Ovary (tissue), 3 donors: ENCODE results near the gene PRR18.

Experiments used
- CTCF ChIP-seq, 3 donors: fragments of 450-650 bp in 2 of 3; fragments of 200-600 bp in 1 of 3; IDR thresholded peaks; one replicate each; pipeline versions ENCODE4 v1.5.1 to v1.8.0; 2016 to 2022; ENCODE audit warnings: antibody characterized with exemption in 3 of 3, mild to moderate bottlenecking in 1 of 3
- EP300 ChIP-seq: sonication (generic); formaldehyde crosslinking; IDR thresholded peaks from one replicate; pipeline ENCODE4 v1.6.1; 2017; ENCODE audit warnings: antibody characterized with exemption
- donor health status: DM: no; HTN: no; CAD: no.

- no peak for TF ChIP-seq CTCF (IDR thresholded peaks at IDR 0.05)
- TF ChIP-seq EP300 = no peak
Measured at GRCh38 chr6:166336847-166337246, 28.7 kb upstream of the PRR18 start.
